ENCODE measurements around the gene TRIM45.

- no peak for TF ChIP-seq POLR2AphosphoS5 (IDR thresholded peaks at IDR 0.05; ENCODE audit: insufficient read depth in 1 of 2, low read depth in 1 of 2)
- no peak for TF ChIP-seq CTCF (IDR thresholded peaks at IDR 0.05)
Measured at GRCh38 chr1:117136749-117137148, 15.2 kb upstream of the TRIM45 start.
